Fibroblast of peridontal ligament (primary cell): ENCODE results near the gene PDGFRB.

Source experiments
- DNase-seq: peaks from one replicate; pipeline ENCODE4 v3.0.0-alpha.2; 2010; ENCODE audit errors: extremely low read depth

Gene PDGFRB

DNA sequence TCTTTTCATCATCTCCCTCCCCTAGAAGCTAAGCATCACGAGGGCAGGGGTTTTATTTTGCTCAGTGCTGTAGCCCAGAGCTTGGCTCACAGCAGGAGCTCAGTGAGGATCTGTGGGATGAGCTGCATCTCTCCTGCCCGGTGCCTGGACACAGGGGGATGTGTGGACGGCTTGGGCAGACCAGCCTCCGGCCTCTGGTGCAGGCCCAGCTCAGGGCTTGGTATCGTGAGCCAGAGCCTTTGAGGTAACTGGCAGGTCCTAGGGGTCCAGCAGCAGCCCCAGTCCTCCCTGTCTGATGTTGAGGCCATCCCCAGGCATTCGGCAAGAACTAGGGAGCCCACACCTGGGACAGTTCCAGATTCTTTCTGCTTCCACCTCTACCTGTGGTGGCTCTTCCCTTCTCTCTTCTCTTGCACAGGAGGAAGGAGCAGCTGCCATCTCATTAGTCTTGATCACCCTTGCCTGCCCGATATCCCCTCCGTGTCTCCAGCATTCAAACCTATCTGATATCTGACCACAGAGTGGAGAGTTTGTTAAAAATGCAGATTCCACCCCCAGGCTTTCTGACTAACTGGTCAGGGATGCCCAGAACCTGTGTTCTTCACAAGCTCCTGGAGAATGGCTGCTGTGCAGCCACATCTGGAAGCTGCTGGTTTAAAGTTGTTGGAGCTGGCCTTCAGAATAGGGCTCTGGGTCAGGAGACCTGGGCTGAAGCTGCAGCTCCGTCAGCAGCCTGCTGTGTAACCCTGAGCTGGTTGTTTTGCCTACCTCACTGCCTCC is 26.3 kb upstream of the PDGFRB start:
- DNase-seq, result no peak

DNA sequence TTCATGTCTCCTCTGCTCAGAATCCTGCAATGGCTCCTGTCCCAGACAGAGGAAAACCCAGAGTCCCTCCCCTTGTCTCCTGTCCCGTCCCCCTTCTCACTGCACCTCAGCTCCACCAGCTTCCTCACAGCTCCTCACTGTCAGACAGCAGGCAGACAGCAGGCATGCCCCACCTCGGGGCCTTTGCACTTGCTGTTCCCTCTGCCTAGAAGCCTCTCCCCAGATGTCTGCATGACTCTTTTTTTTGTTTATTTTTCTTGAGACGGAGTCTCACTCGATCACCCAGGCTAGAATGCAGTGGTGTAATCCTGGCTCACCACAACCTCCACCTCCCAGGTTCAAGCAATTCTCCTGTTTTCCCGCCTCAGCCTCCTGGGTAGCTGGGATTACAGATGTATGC is 25.4 kb upstream of the PDGFRB start:
- DNase-seq, result peak; percentile 45

DNA sequence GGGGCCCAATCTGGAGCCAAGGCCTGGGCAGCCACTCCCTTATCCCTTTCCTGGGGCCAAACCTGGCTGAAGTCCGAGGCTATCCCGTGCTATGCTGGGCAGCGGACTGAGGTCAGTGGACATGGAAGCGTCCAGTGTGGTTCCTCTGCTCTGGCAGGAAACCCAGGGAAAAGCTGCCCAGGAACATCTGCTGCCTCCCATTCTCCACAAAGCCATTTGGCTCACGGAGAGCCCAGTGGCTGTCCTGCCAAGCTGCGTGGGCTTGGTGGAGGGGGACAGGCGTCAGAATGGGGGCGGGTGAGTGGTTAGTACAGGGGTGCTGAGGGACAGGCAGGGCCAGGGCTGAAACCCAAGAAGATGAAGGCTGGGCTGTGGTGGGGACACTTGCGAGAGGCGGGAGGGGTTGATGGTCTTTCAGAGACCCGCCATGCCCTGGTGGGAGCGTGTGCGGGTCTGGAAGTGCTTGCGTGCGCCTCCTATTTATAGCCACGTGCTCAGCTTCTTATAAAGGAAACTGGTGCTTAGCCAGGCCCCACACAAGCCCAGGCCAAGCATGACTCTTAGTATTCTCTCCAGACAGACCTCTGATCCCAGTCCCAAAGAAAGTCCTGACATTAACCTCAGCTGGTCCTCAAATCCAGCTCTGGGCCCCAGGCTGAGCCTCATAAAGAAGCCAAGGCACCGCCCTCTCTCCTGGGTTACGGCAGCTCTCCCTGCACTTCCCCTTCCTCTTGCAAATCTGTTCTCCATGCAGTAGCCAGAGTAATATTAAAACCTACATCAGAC is 24.8 kb upstream of the PDGFRB start:
- DNase-seq, result no peak

DNA sequence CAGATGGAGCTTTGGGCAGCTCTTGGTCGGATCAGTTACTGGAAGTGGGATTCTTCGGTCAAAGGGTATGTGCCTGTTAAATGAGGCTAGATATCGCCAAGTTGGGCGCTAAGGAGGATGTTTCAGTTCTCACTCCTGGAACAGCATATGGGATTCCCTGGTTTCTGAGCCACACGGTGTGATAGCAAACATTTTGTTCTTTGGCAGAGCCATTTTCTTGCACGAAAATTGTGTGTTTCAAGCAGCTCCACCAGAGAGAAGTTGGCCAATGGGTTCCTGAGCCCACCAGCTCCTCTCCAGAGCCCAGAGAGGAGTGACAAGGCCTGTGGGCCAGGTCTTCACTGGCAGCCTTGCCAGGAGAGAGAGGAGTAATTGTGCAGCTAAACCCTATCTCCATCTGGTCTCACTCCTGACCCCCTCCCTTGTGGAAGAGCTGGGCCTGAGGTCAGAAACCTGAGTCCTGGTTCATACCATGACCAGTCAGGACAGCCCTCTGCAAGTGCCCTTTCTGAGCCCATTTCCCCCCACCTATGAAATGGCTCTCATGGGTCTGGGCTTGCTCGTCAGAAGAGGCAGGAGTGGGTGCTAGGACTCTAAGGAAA is 23.5 kb upstream of the PDGFRB start:
- DNase-seq, result no peak

DNA sequence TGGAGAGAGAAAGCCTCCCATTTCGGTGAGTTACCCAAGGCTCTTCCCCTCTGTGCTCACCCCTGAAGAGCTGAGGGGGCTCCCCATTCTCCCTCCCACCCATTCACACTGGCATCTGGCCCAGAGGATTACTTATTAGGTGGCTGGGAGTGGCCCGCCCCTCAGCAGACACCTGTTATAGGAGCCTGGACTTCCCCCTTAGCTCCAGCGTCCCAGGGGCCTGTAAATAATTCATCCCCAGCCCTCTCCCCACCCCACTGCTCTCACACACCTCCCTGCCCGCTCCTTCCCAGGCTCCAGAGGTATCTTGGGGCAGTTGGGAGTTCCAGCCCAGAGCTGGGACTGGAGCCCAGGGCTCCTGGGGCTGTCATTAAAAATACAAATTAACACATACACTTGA is 22.6 kb upstream of the PDGFRB start:
- no peak for DNase-seq

GRCh38 chr5:150177721-150178120 is 22.1 kb upstream of the PDGFRB start:
- DNase-seq, result no peak

GRCh38 chr5:150176745-150177477 is 21.3 kb upstream of the PDGFRB start:
- DNase-seq, result peak; percentile 82

GRCh38 chr5:150175536-150175935 is 19.9 kb upstream of the PDGFRB start:
- no peak for DNase-seq

GRCh38 chr5:150175076-150175475 is 19.4 kb upstream of the PDGFRB start:
- DNase-seq, result no peak

GRCh38 chr5:150174285-150174684 is 18.6 kb upstream of the PDGFRB start:
- no peak for DNase-seq

DNA sequence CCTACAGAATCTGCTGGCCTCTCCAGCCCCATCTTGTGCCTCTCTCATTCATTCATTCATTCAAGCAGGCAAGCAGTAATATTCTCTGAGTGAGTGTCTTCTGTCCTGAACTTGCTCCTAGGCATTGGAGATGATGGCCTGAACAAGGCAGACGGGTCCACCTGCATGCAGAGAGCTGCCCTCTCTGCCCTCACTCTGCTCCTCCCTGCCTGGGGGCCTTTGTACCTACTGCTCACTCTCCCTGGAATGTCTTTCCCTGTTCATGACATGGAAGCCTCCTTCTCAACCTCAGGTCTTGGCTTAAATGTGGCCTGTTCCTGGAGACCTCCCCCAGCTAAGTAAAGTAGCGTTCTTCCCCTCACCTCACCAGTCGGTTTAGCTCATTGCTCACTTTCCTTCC is 17.5 kb upstream of the PDGFRB start:
- DNase-seq, result no peak

DNA sequence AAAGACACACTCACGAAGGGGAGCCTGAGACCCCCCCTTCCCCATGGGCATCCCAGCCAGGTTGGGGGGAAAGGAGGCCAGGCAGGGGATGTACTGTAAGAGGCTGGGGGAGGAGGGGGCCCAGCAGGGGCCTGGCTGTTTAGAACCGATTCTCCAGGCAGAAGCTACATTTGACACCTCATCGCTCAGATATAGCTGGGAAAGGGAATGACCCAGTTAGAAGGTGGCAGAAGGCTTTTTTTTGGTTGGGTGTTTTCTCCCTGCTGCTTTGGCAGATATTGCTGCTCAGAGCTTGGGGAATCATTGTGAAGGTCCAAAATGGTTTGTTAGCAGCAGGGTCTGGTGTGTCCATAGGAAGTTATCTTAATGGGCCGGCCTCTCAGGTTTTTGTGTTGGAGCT is 16.9 kb upstream of the PDGFRB start:
- DNase-seq, result no peak

- DNase-seq, result peak; percentile 87
Measured at GRCh38 chr5:150172145-150172544, 16.5 kb upstream of the PDGFRB start.

DNA sequence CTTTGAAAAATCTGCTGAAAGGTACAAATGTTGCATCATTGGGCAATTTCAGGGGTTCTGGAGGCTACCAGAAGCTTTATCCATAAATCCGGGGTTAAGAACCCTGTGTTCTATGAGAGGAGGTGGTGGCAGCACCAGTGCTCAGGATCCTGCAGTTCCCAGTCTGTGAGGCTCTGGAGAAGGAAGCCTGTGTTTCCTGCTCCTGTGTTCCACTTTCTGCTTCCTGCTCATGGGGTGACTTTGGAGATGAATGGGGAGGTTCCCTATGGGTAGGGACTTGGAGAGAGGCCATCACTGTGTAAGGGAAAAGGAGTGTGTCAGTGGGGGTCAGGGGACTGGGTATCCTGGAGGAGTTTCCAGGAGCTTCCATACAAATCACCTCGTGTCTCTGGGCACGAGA is 13.2 kb upstream of the PDGFRB start:
- DNase-seq, result no peak

DNA sequence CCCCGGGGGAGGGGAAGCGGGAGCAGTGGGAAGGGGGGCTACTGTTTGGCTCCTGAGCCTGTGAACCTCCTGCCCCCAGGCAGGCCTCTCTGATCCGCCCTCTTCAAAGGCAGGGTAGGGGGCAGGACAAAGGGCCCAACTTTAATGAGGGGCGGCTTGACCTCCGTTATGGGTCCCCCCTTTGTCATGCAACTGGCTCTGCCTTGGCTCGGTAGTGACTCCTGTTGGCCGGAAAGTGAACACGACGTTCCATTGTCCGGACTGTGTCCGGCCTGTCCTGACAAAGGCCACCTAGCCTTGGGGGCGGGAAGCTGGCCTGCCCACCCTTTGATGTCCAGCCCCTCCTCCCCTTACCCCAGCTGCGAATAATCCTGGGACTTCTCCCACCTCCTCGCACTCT is 12.3 kb upstream of the PDGFRB start:
- DNase-seq, result no peak

- DNase-seq, result no peak
Measured at GRCh38 chr5:150167512-150167850, 11.8 kb upstream of the PDGFRB start.

GRCh38 chr5:150166650-150167511 is 11.2 kb upstream of the PDGFRB start, which contains the start of gene CDX1:
CDX1 (plus strand) TSS chr5:150166778; CDS start chr5:150166877, 99 bp downstream.
- no peak for DNase-seq

GRCh38 chr5:150166037-150166649 is 10.5 kb upstream of the PDGFRB start:
- no peak for DNase-seq

GRCh38 chr5:150164211-150164980 is 8.8 kb upstream of the PDGFRB start:
- DNase-seq, result peak; percentile 19

GRCh38 chr5:150163547-150164059 is 8.0 kb upstream of the PDGFRB start:
- DNase-seq, result peak; percentile 26
